ENCODE results near the gene LPP. TPM values are rescaled to one million over a fixed set of nuclear protein-coding genes. Genes with fewer than 3 reads are reported as not detected.

Gene LPP
- total and polyA plus RNA-seq, 8 donors, result 8.0 to 885 (median 305) TPM

- Histone ChIP-seq H3K27ac (peak overlapping the region in 2 of 5 donors; percentile 46 to 54), H3K9me3 (no peaks in the 10 kb centered on the region), H3K4me1 (peaks cover 8 to 68% (median 38%) of the 10 kb centered on the region in 4 donors), H3K36me3 (peaks cover 0 to 5% (median 0%) of the 10 kb centered on the region in 4 donors), H3K4me3 (no peak overlapping the region), H3K27me3 (no peaks in the 10 kb centered on the region)
- DNase-seq, result no peak
- 73 to 83% (median 77%) methylated on average over 9 of the region's 9 CpGs for WGBS, 5 donors
- intact Hi-C loops (cut with DNase I; ENCODE audit: low total_unique reads), result no loop called here
- TF ChIP-seq POLR2AphosphoS5 (IDR thresholded peaks at IDR 0.05), result no peak
- no peak for TF ChIP-seq CTCF (IDR thresholded peaks at IDR 0.05)
Measured at GRCh38 chr3:188342991-188343732, 189.2 kb downstream of the LPP start.

GRCh38 chr3:188343894-188344293, 189.9 kb downstream of the LPP start:
- Histone ChIP-seq H3K4me3 (no peak overlapping the region), H3K27me3 (no peaks in the 10 kb centered on the region), H3K27ac (peak overlapping the region in 2 of 5 donors; percentile 46 to 54), H3K36me3 (peaks cover 0 to 5% (median 0%) of the 10 kb centered on the region in 4 donors), H3K9me3 (no peaks in the 10 kb centered on the region), H3K4me1 (peaks cover 15 to 68% (median 43%) of the 10 kb centered on the region in 4 donors)
- TF ChIP-seq CTCF (IDR thresholded peaks at IDR 0.05) (no peak), POLR2A (IDR thresholded peaks at IDR 0.05) (no peak), POLR2AphosphoS5 (IDR thresholded peaks at IDR 0.05) (no peak), EP300 (IDR thresholded peaks at IDR 0.05) (no peak)
- 67 to 77% (median 72%) methylated on average over 5 of the region's 5 CpGs for WGBS, 5 donors
- intact Hi-C loops (cut with DNase I; ENCODE audit: low total_unique reads), result no loop called here
- DNase-seq, result no peak

- intact Hi-C loops (cut with DNase I; ENCODE audit: low total_unique reads), result no loop called here
- TF ChIP-seq POLR2AphosphoS5 (IDR thresholded peaks at IDR 0.05) (no peak), CTCF (IDR thresholded peaks at IDR 0.05) (no peak), POLR2A (IDR thresholded peaks at IDR 0.05) (no peak), EP300 (IDR thresholded peaks at IDR 0.05) (no peak)
- H3K9me3 ChIP-seq, result no peaks in the 10 kb centered on the region
- H3K27ac ChIP-seq, result peak overlapping the region in 4 of 5 donors; percentile 23 to 54 (median 44)
- H3K36me3 ChIP-seq, result peaks cover 0 to 5% (median 0%) of the 10 kb centered on the region in 4 donors
- WGBS, 5 donors, result 67 to 85% (median 75%) methylated on average over 5 of the region's 5 CpGs
- H3K27me3 ChIP-seq, result no peaks in the 10 kb centered on the region
- peak in 1 of 2 donors; percentile 42 for DNase-seq
- H3K4me1 ChIP-seq, result peaks cover 27 to 69% (median 49%) of the 10 kb centered on the region in 4 donors
- no peak overlapping the region for H3K4me3 ChIP-seq
Measured at GRCh38 chr3:188345223-188345622, 191.3 kb downstream of the LPP start.

GRCh38 chr3:188348435-188349244, 194.7 kb downstream of the LPP start:
- Histone ChIP-seq H3K27me3 (no peaks in the 10 kb centered on the region), H3K27ac (peak overlapping the region; percentile 46 to 74 (median 63)), H3K9me3 (no peaks in the 10 kb centered on the region), H3K36me3 (peaks cover 0 to 5% (median 0%) of the 10 kb centered on the region in 4 donors), H3K4me3 (no peak overlapping the region), H3K4me1 (peaks cover 25 to 64% (median 45%) of the 10 kb centered on the region in 4 donors)
- 38 to 55% (median 48%) methylated on average over 9 of the region's 9 CpGs for WGBS, 5 donors
- DNase-seq, result peak; percentile 73 to 94
- intact Hi-C loops (cut with DNase I; ENCODE audit: low total_unique reads), result no loop called here
- TF ChIP-seq POLR2AphosphoS5 (IDR thresholded peaks at IDR 0.05) (peak in 1 of 3 donors; percentile 48), POLR2A (IDR thresholded peaks at IDR 0.05) (no peak)

Data from stomach (tissue), 9 donors.